Skeletal muscle tissue (tissue), 4 donors: ENCODE measurements around the gene MAD1L1. TPM values are rescaled to one million over a fixed set of nuclear protein-coding genes. Genes with fewer than 3 reads are reported as not detected.

Experiments used
- H3K27ac ChIP-seq: one replicate; pipeline ENCODE4 v1.7.0; 2013; ENCODE audit warnings: mild to moderate bottlenecking, low read depth, low read length, inconsistent platforms
- H3K27me3 ChIP-seq, 3 donors: one replicate each; pipeline ENCODE4 v1.7.0; 2013; ENCODE audit warnings: low read length in 3 of 3; ENCODE audit not compliant: control insufficient read depth in 3 of 3, insufficient read depth in 3 of 3
- H3K36me3 ChIP-seq, 3 donors: one replicate each; pipeline ENCODE4 v1.7.0; 2013; ENCODE audit warnings: low read length in 3 of 3; ENCODE audit not compliant: control insufficient read depth in 3 of 3, insufficient read depth in 3 of 3
- H3K4me1 ChIP-seq, 3 donors: one replicate each; pipeline ENCODE4 v1.7.0; 2013; ENCODE audit warnings: low read length in 3 of 3, mild to moderate bottlenecking in 3 of 3; ENCODE audit not compliant: control insufficient read depth in 3 of 3, insufficient read depth in 3 of 3
- H3K4me3 ChIP-seq, 3 donors: one replicate each; pipeline ENCODE4 v1.7.0; 2013; ENCODE audit warnings: low read length in 3 of 3
- H3K9ac ChIP-seq, 3 donors: one replicate each; pipeline ENCODE4 v1.7.0; 2013; ENCODE audit warnings: low read length in 3 of 3, mild to moderate bottlenecking in 3 of 3, moderate library complexity in 2 of 3, low read depth in 1 of 3
- H3K9me3 ChIP-seq, 3 donors: one replicate each; pipeline ENCODE4 v1.7.0; 2013; ENCODE audit warnings: low read length in 3 of 3; ENCODE audit not compliant: control insufficient read depth in 3 of 3
- total RNA-seq: library from RNA; depleted of rRNA; stranded (reverse); fragments of >200 nt; gene quantifications from one replicate; pipeline ENCODE4 v1.2.3, GENCODE V29; 2014
- donor health status: Osteomylitis.

Gene MAD1L1
- total RNA-seq, 1 donor from 2014 or later = 42.3 TPM

DNA sequence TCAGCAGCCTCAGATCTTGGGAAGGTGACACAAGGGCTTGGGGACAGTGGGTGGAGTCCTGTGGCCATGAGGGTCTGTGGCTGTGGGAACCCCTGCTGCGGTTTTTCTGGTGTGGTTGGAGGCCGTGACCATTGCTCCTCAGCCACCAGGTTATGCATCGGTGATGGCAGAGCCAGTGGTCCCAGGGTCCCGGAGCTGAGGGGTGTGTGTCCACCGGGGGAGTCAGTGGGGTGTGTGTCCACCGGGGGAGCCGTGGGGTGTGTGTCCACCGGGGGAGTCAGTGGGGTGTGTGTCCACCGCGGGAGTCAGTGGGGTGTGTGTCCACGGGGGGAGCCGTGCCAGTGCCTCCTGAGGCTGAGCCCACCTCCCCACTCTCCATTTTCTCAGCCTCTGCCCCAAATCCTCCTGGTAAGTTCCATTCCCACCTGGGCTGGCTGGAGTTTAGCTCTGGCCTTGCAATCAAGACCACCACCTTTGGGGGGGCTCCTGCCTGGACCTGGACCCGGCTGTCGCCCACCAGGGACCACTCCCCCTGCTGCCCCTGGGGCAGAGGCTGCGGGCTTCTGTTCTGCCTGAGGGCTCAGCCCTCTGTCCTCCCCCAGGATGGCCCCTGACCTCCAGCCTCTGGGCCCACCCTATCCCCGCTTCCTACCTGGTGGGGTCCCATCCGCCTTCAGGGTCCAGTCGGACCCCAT is 419.2 kb downstream of the MAD1L1 start:
- Histone ChIP-seq H3K27me3 (peaks cover 0 to 12% (median 8%) of the 10 kb centered on the region in 3 donors), H3K36me3 (peaks cover 0 to 2% (median 0%) of the 10 kb centered on the region in 3 donors), H3K4me1 (peaks cover 7 to 24% (median 9%) of the 10 kb centered on the region in 3 donors), H3K9ac (no peak overlapping the region), H3K27ac (no peak overlapping the region), H3K4me3 (no peak overlapping the region), H3K9me3 (no peaks in the 10 kb centered on the region)

- peaks cover 0 to 2% (median 0%) of the 10 kb centered on the region in 3 donors for H3K36me3 ChIP-seq
- H3K27ac ChIP-seq = no peak overlapping the region
- H3K4me1 ChIP-seq = peaks cover 0 to 22% (median 7%) of the 10 kb centered on the region in 3 donors
- no peak overlapping the region for H3K4me3 ChIP-seq
- no peaks in the 10 kb centered on the region for H3K9me3 ChIP-seq
- H3K9ac ChIP-seq = no peak overlapping the region
- peaks cover 0 to 16% (median 8%) of the 10 kb centered on the region in 3 donors for H3K27me3 ChIP-seq
Observed at GRCh38 chr7:1812509-1813393, 420.0 kb downstream of the MAD1L1 start.

DNA sequence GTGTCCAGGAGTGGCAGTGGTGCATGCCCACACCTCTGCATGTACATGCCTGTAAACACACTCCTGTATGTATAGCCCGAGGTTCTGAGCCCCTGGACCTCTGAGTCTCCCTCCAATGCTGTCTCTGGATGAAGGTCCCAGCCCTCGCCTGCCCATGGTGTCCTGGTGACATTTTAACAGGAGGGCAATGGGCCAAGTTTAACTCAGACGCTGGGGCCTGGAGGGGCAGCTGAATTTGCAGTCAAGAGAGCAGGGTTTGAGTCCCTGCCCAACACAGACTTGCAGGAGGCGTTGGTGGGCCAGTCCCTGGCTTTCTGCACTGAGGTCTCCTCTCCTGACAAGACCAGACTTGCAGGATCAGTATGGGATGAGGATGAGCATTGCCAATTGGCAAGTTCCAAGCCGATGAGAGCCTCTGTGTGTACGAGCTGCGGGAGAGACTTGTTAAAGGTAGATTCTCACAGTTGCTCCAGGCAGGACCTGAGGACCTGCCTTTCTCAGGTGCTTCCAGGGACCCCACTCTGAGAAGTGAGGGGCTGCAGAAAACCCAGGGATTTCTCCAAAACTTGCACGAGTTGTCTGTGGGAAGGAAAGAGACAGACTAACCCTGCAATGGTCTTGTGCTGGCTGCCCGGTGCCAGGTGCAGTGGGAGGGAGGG is 420.8 kb downstream of the MAD1L1 start:
- Histone ChIP-seq H3K4me3 (no peak overlapping the region), H3K27ac (no peak overlapping the region), H3K9ac (peak overlapping the region in 1 of 3 donors; percentile 58), H3K9me3 (no peaks in the 10 kb centered on the region), H3K27me3 (peaks cover 0 to 16% (median 8%) of the 10 kb centered on the region in 3 donors), H3K4me1 (peaks cover 0 to 15% (median 7%) of the 10 kb centered on the region in 3 donors), H3K36me3 (peaks cover 0 to 2% (median 0%) of the 10 kb centered on the region in 3 donors)

DNA sequence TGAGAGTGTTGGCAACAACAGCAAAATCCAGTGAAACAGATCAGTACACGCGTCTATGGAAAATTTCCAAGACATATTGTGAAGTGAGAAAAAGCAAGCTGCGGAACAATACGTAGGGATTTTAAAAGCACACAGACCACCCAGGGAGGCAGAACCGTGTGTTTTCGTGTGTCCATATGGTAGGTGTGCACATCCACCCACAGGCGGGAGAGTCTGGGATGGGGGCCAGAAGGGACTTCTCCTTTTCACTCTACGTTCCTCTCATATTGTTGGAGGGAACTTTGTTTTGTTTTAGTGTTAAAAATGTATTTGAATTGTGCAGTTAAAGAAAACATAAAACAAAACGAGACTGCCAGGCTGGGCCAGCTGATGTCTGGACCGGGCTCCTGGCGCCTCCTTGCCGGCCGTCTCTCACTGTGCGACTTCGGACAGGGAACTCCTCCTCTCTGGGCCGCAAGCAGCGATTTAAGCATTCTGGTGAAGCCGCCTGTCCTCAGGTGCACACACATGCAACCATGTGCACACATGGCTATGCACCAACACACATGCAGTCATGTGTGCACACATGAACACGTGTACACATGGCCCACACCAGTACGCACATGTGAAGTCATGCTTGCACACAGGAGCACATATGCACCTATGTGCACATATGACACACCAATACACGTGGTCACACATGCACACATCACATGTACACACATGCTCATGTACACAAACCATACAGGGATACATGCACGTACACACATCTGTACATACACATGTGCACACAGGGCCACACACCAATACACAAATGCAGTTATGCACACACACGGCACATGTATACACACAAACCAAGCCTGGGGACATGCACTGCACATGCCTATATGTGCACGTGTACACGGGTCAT is 421.5 kb downstream of the MAD1L1 start:
- no peaks in the 10 kb centered on the region for H3K9me3 ChIP-seq
- peak overlapping the region in 1 of 3 donors; percentile 29 for H3K4me3 ChIP-seq
- peaks cover 0 to 2% (median 0%) of the 10 kb centered on the region in 3 donors for H3K36me3 ChIP-seq
- no peak overlapping the region for H3K27ac ChIP-seq
- peaks cover 0 to 12% (median 7%) of the 10 kb centered on the region in 3 donors for H3K4me1 ChIP-seq
- peak overlapping the region in 1 of 3 donors; percentile 58 for H3K9ac ChIP-seq
- peaks cover 0 to 16% (median 8%) of the 10 kb centered on the region in 3 donors for H3K27me3 ChIP-seq

DNA sequence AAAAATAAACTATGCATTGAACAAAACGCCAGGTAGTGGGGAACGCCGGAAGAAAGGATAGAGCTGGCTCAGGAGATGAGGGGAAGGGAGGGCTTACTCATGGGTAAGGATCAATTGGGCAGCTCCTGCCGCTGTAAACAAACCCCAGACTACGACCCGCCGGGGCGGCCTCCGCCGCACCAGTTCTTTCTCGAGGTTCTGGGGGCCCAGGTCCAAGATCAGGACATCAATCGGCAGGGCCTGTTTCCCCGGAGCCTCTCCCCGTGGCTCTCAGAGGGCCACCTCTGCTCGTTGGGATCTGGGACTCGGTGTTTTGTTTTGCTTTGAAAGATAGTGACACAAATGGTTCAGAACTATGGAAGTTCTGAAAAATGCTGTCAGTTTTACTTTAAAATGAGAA is 422.2 kb downstream of the MAD1L1 start:
- peaks cover 0 to 2% (median 0%) of the 10 kb centered on the region in 3 donors for H3K36me3 ChIP-seq
- no peak overlapping the region for H3K4me3 ChIP-seq
- H3K9ac ChIP-seq = no peak overlapping the region

GRCh38 chr7:1809601-1810258 is 423.0 kb downstream of the MAD1L1 start:
- Histone ChIP-seq H3K9ac (no peak overlapping the region), H3K27ac (no peak overlapping the region), H3K9me3 (no peaks in the 10 kb centered on the region), H3K4me1 (peaks cover 0 to 12% (median 7%) of the 10 kb centered on the region in 3 donors), H3K27me3 (peaks cover 0 to 16% (median 8%) of the 10 kb centered on the region in 3 donors), H3K36me3 (peaks cover 0 to 2% (median 0%) of the 10 kb centered on the region in 3 donors), H3K4me3 (no peak overlapping the region)

More for the DNA sequence above, 422.2 kb downstream of the MAD1L1 start:
- H3K27ac ChIP-seq = no peak overlapping the region
- peaks cover 0 to 16% (median 8%) of the 10 kb centered on the region in 3 donors for H3K27me3 ChIP-seq
- no peaks in the 10 kb centered on the region for H3K9me3 ChIP-seq
- peaks cover 0 to 12% (median 7%) of the 10 kb centered on the region in 3 donors for H3K4me1 ChIP-seq

GRCh38 chr7:1809070-1809469 is 423.7 kb downstream of the MAD1L1 start:
- Histone ChIP-seq H3K27ac (no peak overlapping the region), H3K36me3 (no peaks in the 10 kb centered on the region), H3K4me1 (peaks cover 0 to 12% (median 7%) of the 10 kb centered on the region in 3 donors)

DNA sequence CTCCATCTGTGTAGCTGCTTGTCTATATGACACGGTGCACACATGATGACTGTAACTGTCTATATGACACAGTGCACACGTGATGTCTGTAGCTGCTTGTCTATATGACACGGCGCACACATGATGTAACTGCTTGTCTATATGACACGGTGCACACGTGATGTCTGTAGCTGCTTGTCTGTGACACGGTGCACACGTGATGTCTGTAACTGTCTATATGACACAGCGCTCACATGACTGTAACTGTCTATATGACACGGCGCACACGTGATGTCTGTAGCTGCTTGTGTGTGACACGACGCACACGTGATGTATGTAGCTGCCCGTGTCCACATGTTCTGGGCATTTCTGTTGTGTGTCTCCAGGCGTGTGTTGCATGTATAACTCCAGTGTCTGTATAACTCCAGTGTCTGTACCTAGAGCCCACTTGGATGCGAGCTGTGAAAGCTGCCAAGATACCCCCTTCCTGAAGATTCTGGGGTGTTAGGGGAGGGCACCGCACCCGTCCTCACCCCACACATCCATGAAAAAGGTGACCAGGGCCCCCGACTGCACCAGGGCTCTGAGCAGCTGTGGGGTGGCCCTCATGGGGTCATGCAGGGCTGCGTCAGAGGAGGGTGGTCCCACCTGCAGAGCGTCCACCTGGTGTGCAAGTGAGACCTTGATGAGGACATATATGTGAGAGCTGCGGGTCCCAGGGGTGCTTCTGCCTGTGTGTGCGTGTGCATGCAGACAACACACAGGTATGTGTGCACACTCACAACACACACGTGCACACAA is 424.7 kb downstream of the MAD1L1 start:
- Histone ChIP-seq H3K9me3 (no peaks in the 10 kb centered on the region), H3K27me3 (peaks cover 0 to 16% (median 8%) of the 10 kb centered on the region in 3 donors), H3K27ac (no peak overlapping the region), H3K9ac (no peak overlapping the region), H3K4me3 (no peak overlapping the region), H3K36me3 (no peaks in the 10 kb centered on the region), H3K4me1 (peaks cover 0 to 12% (median 7%) of the 10 kb centered on the region in 3 donors)

More at GRCh38 chr7:1809070-1809469, 423.7 kb downstream of the MAD1L1 start:
- Histone ChIP-seq H3K9me3 (no peaks in the 10 kb centered on the region), H3K9ac (no peak overlapping the region), H3K27me3 (peaks cover 0 to 16% (median 8%) of the 10 kb centered on the region in 3 donors), H3K4me3 (no peak overlapping the region)
